HG03175 (cell line): ENCODE results near the gene PSTPIP1.

Source experiments
- ATAC-seq: cut with Tn5 transposase; IDR thresholded peaks from one replicate; pipeline ENCODE4 v1.9.1; 2021; ENCODE audit warnings: mild to moderate bottlenecking, moderate library complexity; ENCODE audit not compliant: unreplicated experiment

PSTPIP1 gene

DNA sequence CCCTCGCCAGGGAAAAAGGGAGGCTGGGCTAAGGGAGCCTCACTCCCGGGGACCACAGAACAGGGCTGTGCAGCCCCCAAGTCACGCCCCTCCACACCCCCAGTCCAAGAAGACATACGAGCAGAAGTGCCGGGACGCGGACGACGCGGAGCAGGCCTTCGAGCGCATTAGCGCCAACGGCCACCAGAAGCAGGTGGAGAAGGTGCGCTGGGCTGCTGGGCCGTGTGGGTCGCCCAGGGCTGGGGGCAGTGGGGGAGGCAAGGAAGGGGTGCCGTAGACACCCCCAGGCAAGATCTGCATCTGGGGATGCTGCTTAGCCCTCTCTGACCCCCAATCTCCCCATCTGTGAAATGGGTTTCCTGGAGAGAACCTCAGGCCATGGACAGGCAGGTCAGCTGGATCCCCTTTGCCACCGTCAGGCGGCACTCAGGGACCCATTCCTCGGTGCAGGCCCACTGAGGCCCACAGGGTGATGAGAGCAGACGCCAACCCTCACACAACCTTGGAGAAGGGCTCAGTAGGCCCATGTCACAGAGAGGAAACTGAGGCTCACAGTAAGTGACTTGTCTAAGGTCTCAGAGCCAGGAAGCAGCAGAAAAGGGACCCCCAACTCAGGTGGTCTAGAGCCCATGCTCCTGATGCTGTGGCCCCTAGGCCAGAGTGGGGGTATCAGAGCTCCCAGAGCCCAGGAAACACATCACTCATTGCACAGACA, 33.7 kb downstream of the PSTPIP1 start:
- no peak for ATAC-seq

- no peak for ATAC-seq
Measured at GRCh38 chr15:77029166-77030047, 34.5 kb downstream of the PSTPIP1 start.

- ATAC-seq: no peak
Measured at GRCh38 chr15:77030048-77030927, 35.4 kb downstream of the PSTPIP1 start.

DNA sequence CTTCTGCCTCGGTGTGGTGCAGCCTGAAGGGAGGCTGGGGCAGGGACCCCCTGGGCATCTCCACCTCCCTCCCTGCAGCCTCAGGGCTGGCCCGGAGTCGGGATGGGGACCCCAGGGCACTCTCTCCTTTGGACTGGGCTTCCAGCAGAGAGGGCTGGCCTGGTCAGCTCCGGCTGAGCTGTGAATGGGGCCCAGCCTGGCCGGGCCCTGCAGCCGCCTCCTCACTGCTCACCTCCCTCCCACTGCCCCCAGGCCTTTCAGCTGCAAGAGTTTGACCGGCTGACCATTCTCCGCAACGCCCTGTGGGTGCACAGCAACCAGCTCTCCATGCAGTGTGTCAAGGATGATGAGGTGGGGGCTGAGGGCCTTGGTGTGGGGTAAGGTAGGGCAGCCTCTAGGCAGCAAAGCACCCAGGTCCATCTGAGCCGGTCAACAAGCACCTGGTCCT, 36.0 kb downstream of the PSTPIP1 start:
- ATAC-seq: no peak

GRCh38 chr15:77031376-77032050, 36.6 kb downstream of the PSTPIP1 start:
- no peak for ATAC-seq

DNA sequence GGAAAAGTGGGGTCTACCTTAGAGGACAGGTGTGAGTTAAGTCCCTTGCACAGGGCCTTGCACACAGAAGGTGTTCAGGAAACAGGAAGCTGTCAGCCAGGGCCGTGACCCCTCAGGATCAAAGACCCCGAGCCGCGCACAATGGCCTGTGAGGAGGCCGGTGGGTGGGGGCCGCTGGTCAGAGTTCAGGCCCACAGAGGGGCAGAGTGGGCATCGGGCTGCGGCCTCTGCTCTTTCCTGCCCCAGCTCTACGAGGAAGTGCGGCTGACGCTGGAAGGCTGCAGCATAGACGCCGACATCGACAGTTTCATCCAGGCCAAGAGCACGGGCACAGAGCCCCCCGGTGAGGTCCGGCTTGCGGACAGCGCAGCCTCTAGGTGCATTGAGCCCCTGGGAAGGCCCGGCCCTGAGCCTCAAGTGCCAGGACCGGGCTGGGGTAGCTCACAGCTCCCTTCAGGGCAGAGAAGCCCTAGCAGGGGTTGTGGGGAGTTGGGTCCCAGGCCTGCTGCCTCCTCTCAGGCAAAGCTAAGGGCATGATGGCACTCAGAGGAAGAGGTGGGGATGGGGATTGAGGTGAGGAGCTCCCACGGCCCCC, 37.2 kb downstream of the PSTPIP1 start:
- no peak for ATAC-seq

- no peak for ATAC-seq
Measured at GRCh38 chr15:77032647-77033416, 37.9 kb downstream of the PSTPIP1 start.

DNA sequence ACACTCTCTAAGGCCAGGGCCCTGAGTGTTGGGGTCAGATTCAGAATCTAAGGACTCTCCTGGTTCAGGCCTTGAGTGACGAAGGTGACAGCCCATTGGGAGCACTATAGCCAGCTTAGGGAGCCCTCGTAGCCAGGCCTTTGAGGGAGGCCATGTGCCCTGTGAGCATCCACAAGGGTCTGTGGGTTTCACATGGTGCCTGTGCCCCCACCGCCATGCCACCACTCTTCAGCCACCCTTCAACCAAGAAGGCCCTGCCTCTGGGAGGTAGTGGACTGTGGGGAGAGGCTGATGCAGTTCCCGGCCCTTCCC, 38.4 kb downstream of the PSTPIP1 start:
- ATAC-seq: no peak

GRCh38 chr15:77033729-77034671, 39.1 kb downstream of the PSTPIP1 start:
- ATAC-seq: no peak

DNA sequence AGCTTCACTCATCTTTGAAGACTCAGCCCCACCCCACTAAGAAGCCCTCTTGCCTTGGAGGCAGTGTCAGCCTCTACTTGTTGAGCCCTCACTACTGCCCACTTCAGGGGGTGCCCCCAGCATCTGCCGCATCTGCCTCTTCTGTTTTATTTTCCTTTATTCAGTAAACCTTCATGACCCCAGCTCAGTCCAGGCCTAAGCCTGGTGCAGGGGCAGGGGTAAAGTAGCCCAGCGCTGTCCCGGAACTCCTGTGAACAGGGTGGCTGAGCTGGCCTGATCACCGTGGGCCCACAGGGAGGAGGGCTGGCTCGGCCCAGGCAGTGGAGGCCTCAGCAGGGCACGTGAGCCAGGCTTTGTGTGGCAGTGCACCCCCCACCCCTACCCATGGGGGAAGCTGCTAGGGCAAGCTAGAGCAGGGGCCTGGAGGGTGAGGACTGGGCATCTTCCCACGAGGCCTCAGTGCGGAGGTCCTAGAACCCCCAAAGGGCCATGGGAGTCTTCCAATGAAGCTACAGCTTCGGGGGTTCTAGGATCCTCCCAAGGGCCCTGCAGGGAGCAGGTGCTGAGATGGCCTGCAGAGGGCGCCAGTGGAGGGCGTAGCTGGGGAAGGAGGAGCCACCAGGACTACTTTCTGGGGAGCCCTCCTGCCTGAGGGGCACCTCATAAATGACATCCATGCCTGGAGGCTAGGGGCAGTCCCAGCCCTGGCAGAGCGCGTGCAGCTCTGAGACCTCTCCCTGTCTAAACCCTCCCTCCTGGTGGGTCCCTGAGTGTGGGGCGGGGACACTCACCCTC, 40.0 kb downstream of the PSTPIP1 start:
- ATAC-seq: no peak

- ATAC-seq: no peak
Measured at GRCh38 chr15:77035584-77035983, 40.7 kb downstream of the PSTPIP1 start.

DNA sequence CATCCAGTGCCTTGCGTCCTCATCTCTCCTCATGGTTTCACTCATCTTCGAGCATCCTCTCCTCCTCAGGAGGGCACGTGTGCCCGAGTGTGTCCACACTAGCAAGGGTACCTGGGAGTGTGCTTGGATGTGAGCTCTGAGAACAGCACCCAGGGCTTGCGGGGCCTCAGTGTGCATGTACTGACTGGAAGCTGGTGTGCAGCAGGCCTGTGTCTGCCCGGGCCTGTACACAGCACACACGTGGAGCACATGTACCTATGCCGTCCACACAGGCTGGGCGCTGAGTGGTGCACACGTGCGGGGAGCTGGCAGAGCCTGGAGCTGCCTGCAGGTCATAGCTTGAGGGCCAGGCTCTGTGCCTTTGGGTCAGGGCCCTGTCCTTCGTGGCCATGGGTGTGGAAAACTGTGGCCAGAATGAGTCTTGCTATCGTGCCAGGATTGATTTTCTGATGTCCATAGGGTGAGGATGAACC, 41.1 kb downstream of the PSTPIP1 start:
- no peak for ATAC-seq

DNA sequence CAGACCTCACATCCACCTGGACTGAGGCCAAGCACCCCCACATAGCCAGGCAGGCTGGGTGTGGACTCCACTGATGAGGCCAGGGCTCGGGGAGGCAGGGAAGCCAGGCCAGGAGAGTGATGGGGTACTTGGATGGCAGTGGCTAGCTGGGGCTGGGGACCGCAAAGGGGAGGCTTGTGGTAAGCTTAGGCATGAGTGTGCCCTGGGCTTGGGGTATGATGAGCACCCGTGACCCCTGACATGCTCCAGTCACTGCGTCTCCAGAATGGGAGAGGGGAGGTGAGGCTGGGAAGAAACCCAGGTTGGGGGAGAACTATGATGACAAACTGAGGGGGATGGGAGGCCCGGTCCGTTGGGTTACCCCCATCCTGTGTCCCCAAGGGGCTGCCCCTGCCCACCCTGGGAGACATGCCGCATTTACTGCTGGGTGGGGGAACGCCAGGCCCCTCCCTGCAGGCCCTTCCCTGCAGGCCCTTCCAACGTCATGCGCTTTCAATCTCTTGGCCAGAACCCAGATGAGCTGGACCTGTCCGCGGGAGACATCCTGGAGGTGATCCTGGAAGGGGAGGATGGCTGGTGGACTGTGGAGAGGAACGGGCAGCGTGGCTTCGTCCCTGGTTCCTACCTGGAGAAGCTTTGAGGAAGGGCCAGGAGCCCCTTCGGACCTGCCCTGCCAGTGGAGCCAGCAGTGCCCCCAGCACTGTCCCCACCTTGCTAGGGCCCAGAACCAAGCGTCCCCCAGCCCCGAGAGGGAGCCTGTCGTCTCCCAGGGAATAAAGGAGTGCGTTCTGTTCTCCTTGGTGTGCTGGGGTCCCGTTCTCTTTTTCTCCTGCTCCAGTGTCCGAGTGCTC, 41.8 kb downstream of the PSTPIP1 start:
- no peak for ATAC-seq

DNA sequence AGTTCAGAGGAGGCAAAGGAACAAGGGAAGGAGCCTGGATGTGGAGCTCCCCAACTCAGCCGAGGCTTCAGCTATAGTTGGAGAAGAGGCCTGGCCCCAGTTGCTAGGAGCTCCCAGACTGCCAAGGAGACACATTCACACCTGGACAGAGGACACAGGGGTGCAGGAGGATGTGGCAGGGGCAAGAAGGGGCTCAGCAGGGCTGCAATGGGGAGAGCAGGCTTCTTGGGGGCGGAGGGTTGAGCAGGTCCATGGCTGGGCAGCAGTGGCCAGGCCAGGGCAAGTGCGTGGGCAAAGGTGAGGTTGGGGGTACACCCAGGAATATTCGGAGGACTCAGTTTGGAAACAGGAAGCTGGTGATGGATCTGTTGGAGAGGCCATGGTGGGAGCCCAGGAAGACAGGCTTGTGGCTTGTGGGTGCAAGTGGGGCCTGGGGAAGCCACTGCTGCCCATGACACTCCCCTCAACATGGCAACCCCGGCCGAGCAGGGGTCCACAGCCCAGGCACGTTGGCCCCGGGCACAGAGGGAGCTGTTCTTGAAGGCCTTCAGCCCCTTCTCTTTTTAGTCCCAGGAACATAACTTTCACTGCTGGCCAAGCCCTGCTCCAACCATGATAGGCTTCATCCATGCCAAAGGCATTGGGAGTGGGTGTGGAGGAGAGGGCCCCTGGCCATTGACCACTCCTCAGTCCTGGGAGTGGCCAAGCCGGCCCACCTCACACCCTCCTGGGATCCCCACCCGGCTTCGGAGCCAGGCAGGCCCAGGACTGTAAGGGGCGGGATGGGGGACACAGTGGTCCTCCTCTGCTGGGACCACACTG, 42.7 kb downstream of the PSTPIP1 start:
- no peak for ATAC-seq

DNA sequence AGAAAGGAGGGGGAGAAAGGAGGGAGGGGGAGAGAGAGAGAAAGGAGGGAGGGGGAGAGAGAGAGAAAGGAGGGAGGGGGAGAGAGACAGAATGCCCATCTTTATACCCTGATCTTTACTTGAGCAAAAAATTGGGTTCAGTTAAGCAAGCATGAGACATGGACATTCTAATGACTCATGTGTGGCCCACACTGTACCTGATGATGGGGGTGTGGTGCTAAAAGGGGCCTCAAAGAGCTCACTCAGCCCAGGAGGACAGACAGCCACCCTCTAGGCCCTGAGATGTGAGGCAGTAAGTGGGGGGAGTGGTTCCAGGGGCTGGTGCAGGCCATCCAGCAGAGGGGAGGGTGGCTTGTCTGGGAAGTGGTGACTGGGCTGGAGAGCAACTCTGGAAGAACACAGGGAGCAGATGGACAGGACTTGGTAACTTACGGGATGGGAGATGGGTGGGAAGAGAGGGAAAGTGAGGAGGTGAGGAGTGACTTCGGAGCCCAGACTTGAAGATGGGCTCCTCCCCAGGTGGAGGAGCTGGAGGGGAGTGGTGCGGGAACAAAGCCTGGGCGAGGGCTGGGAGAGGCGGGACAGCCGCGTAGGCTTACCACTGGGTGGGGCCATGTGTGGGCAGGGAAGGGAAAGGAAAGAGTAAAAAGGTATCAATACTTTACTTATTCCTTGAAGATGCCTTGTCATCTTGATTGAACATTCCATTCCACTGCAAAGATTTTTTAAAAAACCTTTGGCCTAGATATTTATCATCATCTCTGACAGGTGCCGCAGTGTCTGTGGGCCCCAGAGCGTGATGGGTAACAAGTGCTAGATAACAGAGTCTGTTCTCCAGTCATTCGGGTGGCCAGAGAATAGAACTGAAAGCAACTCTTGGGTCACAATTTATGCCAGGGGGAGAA, 43.6 kb downstream of the PSTPIP1 start:
- no peak for ATAC-seq
